ENCODE results near the gene FGGY.

The FGGY gene

DNA sequence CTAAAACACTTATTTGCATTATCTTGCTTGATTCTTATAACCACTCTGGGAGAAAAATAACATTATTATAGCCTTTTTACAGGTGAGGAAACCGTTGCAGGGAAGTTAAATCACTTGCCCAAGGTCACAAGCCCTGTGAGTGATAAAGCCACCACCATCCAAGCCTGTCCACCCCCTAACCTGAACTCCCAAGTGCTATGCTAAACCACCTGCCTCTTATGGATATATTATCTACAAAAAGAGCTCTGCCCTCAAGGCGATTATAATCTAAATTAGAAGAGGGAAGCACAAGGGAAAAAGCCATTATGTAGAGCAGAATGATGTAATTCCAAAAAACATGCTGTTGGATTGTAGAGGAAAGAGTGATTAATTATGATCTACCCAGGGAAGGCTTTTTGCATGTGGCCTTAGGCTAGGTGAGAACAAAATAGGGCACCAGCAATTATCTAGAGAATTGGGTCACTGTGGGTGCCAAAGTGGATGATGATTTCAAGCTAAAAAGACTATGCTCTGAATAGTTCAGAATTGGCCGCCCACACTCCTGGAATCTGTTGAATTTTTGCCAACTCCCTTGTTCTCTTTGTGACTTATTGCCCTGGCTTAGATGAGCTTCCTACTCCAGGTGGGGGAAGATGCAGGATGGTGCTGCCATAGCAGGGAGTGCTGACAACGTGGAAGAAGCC, 205.3 kb downstream of the FGGY start:
- no peak for DNase-seq (ENCODE audit: low read depth in 1 of 2, low spot score in 1 of 2)

DNA sequence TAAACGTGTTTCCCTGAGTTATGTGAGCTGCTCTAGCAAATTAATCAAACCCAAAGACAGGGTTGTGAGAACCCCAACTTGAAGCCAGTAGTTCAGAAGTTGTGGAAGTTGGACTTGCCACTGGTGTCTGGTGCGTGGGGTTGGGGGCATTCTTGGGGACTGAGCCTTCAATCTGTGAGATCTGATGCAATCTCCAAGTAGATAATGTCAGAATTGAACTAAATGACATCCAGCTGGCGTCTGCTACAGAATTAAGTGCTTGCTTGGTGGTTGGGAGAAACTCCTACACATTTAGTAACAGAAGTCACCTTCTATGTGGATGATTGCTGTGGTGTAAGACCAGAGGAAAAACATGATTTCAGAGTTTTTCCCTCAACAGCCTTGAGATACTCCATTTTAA, 207.4 kb downstream of the FGGY start:
- no peak for DNase-seq (ENCODE audit: low read depth in 1 of 2, low spot score in 1 of 2)

DNA sequence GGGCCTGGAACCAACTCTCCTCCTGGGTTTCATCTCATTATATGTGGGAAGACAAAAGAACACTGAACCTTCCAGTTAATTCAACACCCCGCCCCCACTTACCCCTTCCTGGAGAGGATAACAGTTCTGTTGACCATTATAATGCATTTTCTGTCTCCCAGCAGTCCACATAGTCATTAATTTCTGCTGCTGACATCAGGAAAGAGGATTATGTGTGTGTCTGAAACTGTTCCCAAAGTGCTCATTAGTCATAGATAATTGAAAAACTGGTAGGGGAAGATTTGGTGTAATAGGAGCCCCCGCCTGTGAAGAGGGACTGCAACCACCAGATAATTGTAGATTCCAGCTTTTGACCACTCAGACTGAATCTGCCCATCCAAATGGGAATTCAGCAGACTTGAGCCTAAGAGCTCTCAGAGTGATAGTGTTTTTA, 208.7 kb downstream of the FGGY start:
- DNase-seq (ENCODE audit: low read depth in 1 of 2, low spot score in 1 of 2) = no peak

DNA sequence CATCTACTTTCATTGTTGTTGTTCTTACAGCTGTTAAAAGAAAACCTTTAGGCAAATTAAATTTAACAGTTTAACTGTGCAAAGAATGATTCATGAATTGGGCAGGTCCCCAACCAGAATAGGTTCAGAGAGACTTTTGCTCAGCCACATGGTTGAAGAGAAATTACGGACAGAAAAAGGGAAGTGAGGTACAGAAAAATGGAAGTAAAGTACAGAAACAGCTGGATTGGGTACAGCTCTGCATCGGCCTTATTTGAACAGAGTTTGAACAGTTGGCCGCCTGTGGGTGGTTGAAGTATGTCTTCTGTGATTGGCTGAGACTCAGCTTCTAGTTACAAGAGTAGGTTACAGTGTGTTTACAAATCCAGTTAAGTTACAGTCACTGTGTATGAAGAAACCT, 210.1 kb downstream of the FGGY start:
- no peak for DNase-seq (ENCODE audit: low read depth in 1 of 2, low spot score in 1 of 2)

DNA sequence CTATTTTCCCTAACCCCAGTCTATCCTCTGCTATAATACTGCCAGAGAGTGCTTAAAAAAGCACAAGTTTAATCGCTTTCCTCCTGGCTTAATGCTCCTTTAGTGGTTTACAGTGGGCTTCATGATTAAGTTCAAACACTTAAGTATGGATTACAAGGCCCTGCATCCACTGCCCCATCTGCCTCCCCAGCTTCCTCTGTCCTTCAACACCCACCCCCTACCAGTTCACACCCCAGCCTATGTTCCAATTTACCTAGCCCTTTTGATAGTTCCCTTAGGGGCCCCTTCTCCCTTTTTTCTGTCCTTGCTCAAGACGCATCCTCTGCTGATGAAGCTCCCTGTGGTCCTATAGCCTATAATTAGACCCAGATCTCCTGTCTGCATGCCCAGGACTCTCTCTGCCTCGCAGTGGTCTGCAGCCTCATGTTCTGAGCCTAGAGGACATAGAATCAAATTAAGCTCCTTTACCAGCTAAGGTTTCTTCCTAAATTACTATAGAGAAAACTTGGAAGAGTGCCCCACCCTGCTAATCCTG, 212.5 kb downstream of the FGGY start:
- no peak for DNase-seq (ENCODE audit: low read depth in 1 of 2, low spot score in 1 of 2)

DNA sequence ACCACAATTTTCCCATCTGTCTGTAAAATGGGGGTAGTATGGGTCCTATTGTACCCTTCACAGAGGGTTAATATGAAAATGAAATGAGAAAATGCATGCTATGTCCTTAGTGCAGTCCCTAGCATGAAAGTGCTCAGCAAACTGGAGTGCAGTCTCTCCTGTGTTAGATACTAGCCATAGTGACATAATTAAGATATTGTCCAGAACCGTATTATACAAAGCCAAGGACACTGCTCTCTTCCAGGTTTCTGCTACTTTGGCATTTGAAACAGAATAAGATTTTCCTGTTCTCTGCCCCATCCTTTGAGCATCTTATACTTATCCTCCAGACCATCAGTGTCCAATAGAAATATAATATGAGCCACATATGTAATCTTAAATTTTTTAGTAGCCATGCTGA, 213.4 kb downstream of the FGGY start:
- no peak for DNase-seq (ENCODE audit: low read depth in 1 of 2, low spot score in 1 of 2)

DNA sequence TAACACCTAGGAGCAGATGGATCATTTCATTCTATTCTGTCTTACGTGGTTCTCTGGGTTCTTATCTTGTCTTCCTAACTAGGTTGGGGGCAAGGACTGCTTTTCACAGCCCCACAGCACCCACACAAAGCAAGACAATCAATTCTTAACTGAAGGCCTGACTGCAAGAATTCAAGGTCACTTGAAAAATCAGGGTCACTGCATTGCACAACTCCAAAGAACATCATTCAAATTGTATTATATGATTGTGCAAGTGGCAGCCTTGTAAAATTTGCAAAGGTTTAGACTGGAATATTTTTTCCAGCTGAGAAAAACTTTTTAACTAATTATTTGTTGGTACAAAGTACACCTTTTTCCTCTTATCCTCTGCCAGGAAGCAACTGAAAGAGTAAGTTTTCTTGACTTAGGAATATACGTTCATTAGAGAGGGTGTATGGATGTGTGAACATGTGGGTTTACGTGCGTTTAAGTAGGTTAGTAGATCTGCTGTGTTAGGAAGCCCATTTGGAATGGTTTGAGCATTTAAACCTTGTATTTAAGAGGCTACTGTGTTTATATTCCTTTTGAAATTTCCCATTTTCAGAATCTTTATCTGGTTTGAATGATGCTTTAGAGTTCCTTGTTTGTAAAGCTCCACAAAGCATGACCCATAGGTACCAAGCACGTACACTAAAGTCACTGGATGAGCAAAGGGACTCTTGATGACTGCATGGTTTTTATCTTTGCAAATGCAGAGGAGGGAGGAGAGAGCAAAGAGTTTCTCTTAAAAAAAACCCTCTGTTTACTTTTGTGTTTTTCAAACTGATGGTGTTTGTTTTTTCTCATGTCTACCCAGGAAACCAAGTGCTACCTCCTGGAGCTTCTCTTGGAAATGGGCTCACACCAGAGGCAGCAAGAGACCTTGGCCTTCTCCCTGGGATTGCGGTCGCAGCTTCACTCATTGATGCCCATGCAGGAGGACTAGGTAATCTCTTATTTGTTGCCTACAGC, 214.9 kb downstream of the FGGY start:
- no peak for DNase-seq (ENCODE audit: low read depth in 1 of 2, low spot score in 1 of 2)

DNA sequence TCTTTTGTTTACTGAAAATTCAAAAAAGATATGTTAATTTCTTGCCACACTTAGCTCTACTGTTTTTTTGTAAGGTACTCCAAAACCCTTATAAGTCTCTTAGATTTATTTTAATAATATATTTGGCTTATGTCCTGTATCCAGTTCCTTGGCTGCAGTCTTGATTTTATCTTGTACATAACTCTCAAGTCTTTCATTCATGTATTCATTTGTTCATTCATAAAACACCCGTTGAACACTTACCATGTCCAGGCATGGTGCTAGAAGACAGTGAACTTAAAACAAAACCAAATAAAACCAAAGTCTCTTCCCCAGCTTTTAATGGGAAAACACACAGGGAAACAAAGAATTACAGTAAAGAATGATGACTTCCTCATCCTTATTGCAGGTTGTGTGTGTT, 215.8 kb downstream of the FGGY start:
- DNase-seq (ENCODE audit: low read depth in 1 of 2, low spot score in 1 of 2) = no peak

DNA sequence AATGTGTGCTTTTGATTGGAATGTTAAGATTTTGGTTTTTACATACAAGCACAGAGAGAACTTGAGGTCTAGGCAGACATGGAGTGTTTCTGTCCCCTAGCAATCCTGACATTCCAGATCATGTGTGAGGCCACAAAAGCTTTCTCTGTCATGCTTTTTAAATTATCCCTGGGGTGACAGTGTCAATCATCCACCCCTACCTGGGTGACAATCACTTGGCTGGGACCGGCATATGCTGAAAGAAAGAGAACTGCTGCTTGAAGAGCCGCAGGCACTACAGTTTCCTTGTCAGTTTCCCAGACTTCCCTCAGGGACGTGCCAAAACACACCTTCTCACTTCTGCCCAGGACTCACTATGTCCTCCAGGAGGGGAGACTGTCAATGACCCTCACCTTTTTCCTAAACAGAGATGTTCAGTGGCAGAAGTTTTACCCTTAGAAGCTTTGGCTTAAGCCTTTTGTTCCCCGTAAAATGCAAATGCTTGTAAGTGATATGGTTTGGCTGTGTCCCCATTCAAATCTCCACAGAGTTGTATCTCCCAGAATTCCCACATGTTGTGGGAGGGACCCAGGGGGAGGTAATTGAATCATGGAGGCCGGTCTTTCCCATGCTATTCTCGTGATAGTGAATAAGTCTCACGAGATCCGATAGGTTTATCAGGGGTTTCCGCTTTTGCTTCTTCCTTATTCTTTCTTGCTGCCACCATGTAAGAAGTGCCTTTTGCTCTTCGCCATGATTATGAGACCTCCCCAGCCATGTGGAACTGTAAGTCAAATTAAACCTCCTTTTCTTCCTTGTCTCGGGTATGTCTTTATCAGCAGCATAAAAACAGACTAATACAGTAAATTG, 217.4 kb downstream of the FGGY start:
- no peak for DNase-seq (ENCODE audit: low read depth in 1 of 2, low spot score in 1 of 2)

DNA sequence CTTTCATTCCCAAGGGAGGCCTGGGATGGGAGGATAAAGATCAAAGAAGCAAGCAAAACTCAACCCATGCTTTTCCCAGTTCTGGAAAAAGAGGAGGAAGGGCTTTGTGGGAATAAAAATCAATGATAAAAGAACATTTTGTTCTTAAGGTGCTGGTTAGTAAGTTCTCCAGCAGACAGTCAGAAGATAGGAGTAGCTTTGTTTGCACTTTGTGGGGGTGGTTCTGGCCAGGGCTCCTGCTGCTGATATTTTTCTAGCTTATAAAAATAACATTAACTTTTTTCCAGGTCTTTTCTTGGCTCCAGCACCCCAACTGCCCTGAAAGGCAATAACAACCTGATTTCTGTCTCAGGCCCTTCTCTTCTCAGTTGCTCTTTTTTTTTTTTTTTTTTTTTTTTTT, 220.0 kb downstream of the FGGY start:
- DNase-seq (ENCODE audit: low read depth in 1 of 2, low spot score in 1 of 2) = no peak

DNA sequence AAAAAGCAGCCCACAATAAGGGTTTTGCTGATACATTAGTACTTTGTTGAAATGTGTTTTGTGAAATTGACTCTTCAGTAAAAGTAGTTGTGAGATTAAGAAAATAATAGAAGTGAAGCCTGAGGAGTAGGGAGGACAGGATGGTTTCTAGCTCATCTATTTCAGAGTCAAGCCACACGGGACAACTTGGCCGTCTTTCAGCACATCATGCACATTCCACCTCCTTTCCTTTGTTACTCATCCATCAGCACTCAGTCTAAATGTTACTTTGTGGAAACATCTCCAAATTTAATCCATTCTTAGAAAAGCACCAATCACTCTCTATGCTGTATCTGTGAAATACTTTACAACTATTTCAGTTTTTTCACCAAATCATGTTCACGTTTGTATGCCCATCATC, 223.3 kb downstream of the FGGY start:
- no peak for DNase-seq (ENCODE audit: low read depth in 1 of 2, low spot score in 1 of 2)

DNA sequence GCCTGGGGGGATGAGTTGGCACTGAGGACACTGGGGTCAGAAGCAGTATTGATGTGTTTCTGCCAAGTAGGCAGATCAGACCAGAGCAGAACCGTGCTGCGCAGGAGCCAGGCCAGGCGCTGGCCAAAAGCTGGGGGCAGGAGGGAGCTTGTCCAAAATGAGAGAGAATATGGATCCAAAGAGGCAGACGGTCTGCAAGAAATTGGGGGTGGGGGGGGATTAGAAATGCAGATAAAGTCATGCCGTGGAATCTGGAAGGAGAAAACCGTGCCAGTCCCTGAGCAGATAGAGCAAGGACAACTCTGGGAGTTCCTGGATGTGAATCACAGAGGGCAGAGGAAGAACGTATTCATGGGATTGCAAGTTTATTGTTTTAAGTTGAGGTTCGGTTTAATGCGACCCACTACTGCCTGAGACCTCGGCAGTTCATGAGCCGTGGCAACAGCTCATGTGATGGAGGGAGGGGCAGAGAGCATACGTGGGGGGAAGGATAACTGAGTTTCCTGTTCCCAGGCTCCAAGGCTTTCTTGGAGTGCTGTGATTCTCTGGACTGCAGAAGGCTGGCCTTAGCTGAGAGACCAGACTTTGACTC, 224.0 kb downstream of the FGGY start:
- DNase-seq (ENCODE audit: low read depth in 1 of 2, low spot score in 1 of 2) = no peak

DNA sequence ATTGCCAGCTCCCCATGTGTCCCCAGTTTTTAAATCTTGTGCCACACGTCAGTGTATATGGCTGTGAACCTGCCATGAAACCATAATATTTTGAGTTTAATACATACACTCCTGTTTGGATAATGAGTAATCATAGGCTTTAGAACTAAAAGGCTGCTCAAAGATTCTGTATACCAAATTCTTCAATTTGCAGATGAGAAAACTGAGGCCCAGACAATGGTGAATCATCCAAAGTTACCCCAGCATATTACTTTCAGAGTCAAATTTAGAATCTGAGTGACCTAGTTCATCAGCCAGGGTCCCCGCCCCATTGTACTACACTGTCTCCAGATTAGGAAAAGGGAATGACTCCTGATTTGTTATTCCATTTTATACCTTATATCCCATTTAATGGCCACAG, 224.6 kb downstream of the FGGY start:
- no peak for DNase-seq (ENCODE audit: low read depth in 1 of 2, low spot score in 1 of 2)

DNA sequence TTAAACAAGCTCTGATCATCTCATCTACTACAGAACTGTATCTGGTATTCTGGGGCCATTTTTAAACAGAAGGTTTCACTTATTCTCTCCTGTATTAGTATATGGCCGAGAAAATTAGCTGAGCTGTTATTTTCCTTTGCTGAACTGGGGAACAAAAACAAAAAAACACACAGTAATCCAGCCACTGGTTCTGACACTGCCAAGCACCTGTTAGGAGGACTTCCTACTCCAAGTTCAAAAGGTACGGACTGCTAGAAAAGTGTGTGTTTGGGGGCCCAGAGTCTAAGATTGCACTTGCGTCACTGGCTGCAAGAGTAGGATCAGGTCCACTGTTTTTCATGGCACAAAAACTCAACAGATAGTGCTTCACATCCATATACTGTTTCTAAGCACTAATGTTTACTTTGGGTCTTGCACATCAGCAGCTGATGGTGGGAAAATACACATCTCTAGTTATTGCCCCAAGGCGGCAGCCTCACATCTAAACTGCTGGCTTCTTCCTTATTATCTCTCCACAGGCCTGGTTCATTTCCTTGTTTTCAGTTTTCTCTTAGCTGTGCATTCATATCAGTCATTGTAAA, 226.1 kb downstream of the FGGY start:
- DNase-seq (ENCODE audit: low read depth in 1 of 2, low spot score in 1 of 2) = no peak

DNA sequence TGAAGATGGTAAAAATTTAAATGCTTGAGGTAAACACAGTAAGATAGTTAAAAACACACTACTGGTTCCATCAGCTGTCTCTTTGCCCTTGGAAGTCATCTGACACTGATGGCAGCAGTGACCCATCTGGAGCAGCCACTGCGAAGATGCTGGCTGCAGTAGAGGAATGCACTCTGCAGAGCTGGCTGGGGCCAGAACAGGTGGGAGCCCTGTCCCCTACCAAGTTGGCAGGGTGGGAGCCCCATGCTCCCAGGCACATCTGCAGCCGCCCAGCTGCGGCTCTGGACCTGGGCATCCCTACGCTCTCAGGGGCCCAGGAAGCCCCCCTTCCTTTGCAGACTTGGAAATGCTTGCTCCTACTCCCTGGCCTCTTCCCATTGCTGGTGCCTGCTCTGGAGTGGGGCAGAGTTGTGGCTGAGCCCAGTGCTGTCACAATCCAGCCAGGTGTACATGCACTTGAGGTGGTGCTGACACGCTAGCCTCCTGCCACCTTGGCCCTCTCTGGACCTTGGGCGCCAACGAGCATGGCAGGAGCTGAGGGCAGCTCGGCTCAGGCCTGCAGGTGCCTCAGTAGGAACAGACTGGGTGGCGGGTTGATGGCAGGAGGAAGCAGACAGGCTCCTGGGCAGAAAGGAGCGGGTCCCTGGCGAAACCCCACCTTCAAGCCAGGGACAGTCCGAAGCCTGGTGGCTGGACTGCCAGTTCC, 227.0 kb downstream of the FGGY start:
- DNase-seq (ENCODE audit: low read depth in 1 of 2, low spot score in 1 of 2) = no peak

DNA sequence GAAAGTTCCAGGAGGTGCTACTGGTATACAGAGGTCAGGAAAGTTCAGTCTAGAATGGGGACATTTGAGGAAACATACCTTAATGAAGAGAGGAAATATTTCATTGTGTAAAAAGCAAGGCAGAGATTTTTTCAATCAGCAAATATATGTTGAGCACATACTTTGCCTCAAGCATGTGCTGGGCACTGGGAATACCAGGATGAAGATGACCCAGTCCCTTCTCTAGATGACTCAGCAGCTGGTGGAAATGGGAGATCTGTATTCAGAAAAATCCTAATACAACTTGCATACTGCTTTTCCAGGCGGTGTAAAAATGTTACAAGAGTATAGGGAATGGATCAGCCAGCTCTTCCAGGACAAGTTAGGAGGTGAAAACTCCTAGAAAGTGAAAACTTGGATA, 229.3 kb downstream of the FGGY start:
- DNase-seq (ENCODE audit: low read depth in 1 of 2, low spot score in 1 of 2) = no peak

DNA sequence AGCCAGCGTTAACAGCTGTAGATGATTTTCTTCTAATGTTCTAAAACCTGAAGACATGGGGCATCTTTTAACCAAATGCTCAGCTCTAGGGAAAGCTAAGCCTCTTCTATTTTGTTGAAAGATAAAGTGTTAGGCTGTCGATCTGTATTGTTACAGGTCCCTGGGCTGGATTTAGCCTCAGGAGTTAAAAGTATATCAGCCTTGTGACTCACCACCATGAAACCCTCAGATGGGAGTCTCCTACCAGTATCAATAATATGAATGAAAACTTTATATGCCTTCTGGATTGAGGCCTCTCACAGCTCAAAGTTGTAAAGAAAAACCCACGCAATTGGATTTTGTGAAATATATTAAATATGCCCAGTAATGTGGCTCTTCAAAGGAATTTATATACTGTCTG, 231.6 kb downstream of the FGGY start:
- no peak for DNase-seq (ENCODE audit: low read depth in 1 of 2, low spot score in 1 of 2)

DNA sequence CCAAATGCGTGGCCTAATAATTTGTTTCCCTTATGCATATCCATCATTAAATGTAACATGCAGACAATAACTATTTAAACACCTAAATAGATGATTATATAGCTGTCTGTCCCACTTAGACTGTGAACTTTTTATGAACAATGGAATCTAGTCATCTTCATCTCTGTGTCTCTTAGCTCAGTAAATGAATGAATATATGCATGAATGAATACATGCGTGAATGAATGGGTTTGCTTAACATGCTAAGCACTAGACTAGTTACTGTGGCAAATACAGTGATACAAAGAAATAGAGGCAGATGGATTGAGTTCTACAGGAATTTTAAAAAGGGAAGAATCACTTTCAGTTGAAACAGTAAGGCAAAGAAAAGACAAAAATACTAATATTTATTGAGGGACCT, 232.0 kb downstream of the FGGY start:
- no peak for DNase-seq (ENCODE audit: low read depth in 1 of 2, low spot score in 1 of 2)

DNA sequence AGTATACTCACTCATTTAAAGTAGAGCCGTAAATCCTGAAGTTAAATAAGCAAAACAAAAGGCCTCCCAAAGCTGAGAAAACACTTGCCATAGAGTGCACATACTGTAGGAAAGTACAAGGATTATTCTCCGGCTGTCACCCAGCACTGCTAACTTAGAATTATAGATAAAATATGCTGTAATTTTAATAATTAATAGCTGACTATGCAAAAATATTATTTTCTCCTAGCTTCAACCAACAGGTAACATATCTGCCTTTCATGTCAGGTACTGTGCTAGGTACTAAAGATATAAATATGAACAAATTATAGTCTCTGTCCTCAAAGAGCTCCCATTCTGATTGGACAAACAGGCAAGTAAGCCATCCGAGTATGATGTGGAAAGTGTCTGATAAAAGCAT, 233.2 kb downstream of the FGGY start:
- no peak for DNase-seq (ENCODE audit: low read depth in 1 of 2, low spot score in 1 of 2)

DNA sequence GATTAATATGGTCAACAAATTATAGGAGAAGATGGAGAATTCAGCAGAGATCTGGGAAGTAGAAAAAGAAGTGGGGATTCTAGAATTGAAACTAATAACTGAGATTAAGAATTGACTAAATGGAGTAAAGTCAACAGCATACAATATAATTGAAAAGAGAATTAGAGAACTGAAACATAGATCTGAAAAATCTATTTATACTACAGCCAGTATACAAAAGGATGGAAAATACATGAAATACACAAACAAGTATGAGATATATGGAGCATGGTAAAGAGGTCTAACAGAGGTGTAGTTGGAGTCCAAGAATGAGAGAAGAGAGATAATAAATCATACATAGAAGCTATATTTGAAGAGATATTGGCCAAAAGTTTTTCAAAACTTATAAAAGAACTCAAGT, 235.2 kb downstream of the FGGY start:
- DNase-seq (ENCODE audit: low read depth in 1 of 2, low spot score in 1 of 2) = no peak

All from stimulated activated CD4-positive, alpha-beta T cell treated with anti-CD3 and anti-CD28 coated beads, Interleukin-15, amount 100 ng/mL, for 1 hour (primary cell).